Mesothelial cell of epicardium (in vitro differentiated cells): ENCODE data around the gene ADM2. TPM values are rescaled to one million over a fixed set of nuclear protein-coding genes. Genes with fewer than 3 reads are reported as not detected.

Experiments used
- DNase-seq, 2 experiments: peaks; one replicate each; pipeline ENCODE4 v3.0.0; 2021; ENCODE audit warnings: low spot score in 2 of 2; ENCODE audit not compliant: unreplicated experiment in 2 of 2
- H3K27ac Mint-ChIP-seq: 2 replicates; pipeline ENCODE4 v1.8.0; 2021; ENCODE audit warnings: mixed read lengths
- H3K27me3 Mint-ChIP-seq: 2 replicates; pipeline ENCODE4 v1.8.0; 2021; ENCODE audit warnings: low read depth, mixed read lengths
- H3K36me3 Mint-ChIP-seq: 2 replicates; pipeline ENCODE4 v1.8.0; 2021; ENCODE audit warnings: mixed read lengths
- H3K4me1 Mint-ChIP-seq: 2 replicates; pipeline ENCODE4 v1.8.0; 2021; ENCODE audit warnings: mixed read lengths
- H3K4me3 Mint-ChIP-seq: 2 replicates; pipeline ENCODE4 v1.8.0; 2021; ENCODE audit warnings: mild to moderate bottlenecking, moderate library complexity, mixed read lengths
- H3K9me3 Mint-ChIP-seq: 2 replicates; pipeline ENCODE4 v1.8.0; 2021; ENCODE audit warnings: mixed read lengths
- total RNA-seq: library from RNA; stranded (reverse); gene quantifications from 3 replicates; pipeline ENCODE4 v1.2.1, GENCODE V29; 2021
- TF ChIP-seq, protein P1 (sequence below): fragments of 200-600 bp; sonication (generic); IDR thresholded peaks from one replicate; pipeline ENCODE4 v1.5.0; 2021; ENCODE audit warnings: antibody characterized with exemption; ENCODE audit not compliant: unreplicated experiment

Gene ADM2
- total RNA-seq, 1 donor from 2014 or later: 1.4 TPM

- Mint-ChIP-seq H3K4me3 (no peak overlapping the region), H3K36me3 (no peaks in the 10 kb centered on the region), H3K27me3 (peaks cover 19% of the 10 kb centered on the region), H3K4me1 (peaks cover 32% of the 10 kb centered on the region), H3K9me3 (no peaks in the 10 kb centered on the region), H3K27ac (no peak overlapping the region)
- TF ChIP-seq, protein P1, sequence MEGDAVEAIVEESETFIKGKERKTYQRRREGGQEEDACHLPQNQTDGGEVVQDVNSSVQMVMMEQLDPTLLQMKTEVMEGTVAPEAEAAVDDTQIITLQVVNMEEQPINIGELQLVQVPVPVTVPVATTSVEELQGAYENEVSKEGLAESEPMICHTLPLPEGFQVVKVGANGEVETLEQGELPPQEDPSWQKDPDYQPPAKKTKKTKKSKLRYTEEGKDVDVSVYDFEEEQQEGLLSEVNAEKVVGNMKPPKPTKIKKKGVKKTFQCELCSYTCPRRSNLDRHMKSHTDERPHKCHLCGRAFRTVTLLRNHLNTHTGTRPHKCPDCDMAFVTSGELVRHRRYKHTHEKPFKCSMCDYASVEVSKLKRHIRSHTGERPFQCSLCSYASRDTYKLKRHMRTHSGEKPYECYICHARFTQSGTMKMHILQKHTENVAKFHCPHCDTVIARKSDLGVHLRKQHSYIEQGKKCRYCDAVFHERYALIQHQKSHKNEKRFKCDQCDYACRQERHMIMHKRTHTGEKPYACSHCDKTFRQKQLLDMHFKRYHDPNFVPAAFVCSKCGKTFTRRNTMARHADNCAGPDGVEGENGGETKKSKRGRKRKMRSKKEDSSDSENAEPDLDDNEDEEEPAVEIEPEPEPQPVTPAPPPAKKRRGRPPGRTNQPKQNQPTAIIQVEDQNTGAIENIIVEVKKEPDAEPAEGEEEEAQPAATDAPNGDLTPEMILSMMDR: no peak
- no peak for DNase-seq
These were observed 53.8 kb downstream of the ADM2 start for GRCh38 chr22:50535113-50535512.

Other genes starting within 250 kb of the ADM2 start
- 64.1 to 65.9 TPM (median 65.3 TPM) in 3 replicates for gene TUBGCP6, start 236.5 kb upstream of the ADM2 start, total RNA-seq
- 77.6 to 81.3 TPM (median 79.5 TPM) in 3 replicates for gene HDAC10, start 230.3 kb upstream of the ADM2 start, total RNA-seq
- gene MAPK12, start 219.9 kb upstream of the ADM2 start, total RNA-seq: 55.6 to 63.3 TPM (median 57.2 TPM) in 3 replicates
- 5.9 to 8.4 TPM (median 8.3 TPM) in 3 replicates for gene MAPK11, start 211.2 kb upstream of the ADM2 start, total RNA-seq
- gene PLXNB2, start 173.9 kb upstream of the ADM2 start, total RNA-seq: 467 to 493 TPM (median 468 TPM) in 3 replicates
- gene DENND6B, start 154.5 kb upstream of the ADM2 start, total RNA-seq: 19.0 to 20.7 TPM (median 19.2 TPM) in 3 replicates
- gene PPP6R2, start 138.2 kb upstream of the ADM2 start, total RNA-seq: 79.4 to 83.7 TPM (median 80.1 TPM) in 3 replicates
- gene SBF1, start 6.5 kb upstream of the ADM2 start, total RNA-seq: 95.8 to 106 TPM (median 105 TPM) in 3 replicates
- gene MIOX, start 5.3 kb downstream of the ADM2 start, total RNA-seq: 0.34 to 0.66 TPM in 2 of 3 replicates, not detected in the other
- 65.2 to 66.2 TPM (median 65.2 TPM) in 3 replicates for gene LMF2, start 26.2 kb downstream of the ADM2 start, total RNA-seq
- gene NCAPH2, start 26.7 kb downstream of the ADM2 start, total RNA-seq: 57.9 to 63.1 TPM (median 60.3 TPM) in 3 replicates
- gene SCO2, start 44.1 kb downstream of the ADM2 start, total RNA-seq: 0.65 to 5.0 TPM (median 2.4 TPM) in 3 replicates
- gene TYMP, start 48.5 kb downstream of the ADM2 start, total RNA-seq: 9.3 to 10.3 TPM (median 9.9 TPM) in 3 replicates
- gene KLHDC7B, start 64.4 kb downstream of the ADM2 start, total RNA-seq: 0.07 to 0.11 TPM (median 0.09 TPM) in 3 replicates
- 0.59 to 0.76 TPM in 2 of 3 replicates, not detected in the other for gene SYCE3, start 81.4 kb downstream of the ADM2 start, total RNA-seq
- 109 to 112 TPM (median 111 TPM) in 3 replicates for gene CPT1B, start 96.9 kb downstream of the ADM2 start, total RNA-seq
- gene CHKB, start 101.3 kb downstream of the ADM2 start, total RNA-seq: 115 to 118 TPM (median 116 TPM) in 3 replicates
- gene MAPK8IP2, start 119.2 kb downstream of the ADM2 start, total RNA-seq: 2.8 to 3.2 TPM (median 2.8 TPM) in 3 replicates
- 45.2 to 51.5 TPM (median 49.9 TPM) in 3 replicates for gene ARSA, start 146.6 kb downstream of the ADM2 start, total RNA-seq
- 14.2 to 14.8 TPM (median 14.3 TPM) in 3 replicates for gene SHANK3, start 191.3 kb downstream of the ADM2 start, total RNA-seq